Measurements from ENCODE around the gene ANO10.
A peak's percentile ranks its signal among the peaks of the same experiment; 100 is the strongest.
"Not testable (repeated sequence)": the region's sequence is repeated elsewhere in the genome, so short reads cannot be mapped to it uniquely, and the experiment has no call there.

Gene ANO10

GRCh38 chr3:43632269-43632733, 10.5 kb upstream of the ANO10 start:
- DNase-seq: no peak
- intact Hi-C loops (cut with DNase I): no loop called here

- intact Hi-C loops (cut with DNase I): no loop called here
Observed at GRCh38 chr3:43629741-43630140, 7.9 kb upstream of the ANO10 start.

DNA sequence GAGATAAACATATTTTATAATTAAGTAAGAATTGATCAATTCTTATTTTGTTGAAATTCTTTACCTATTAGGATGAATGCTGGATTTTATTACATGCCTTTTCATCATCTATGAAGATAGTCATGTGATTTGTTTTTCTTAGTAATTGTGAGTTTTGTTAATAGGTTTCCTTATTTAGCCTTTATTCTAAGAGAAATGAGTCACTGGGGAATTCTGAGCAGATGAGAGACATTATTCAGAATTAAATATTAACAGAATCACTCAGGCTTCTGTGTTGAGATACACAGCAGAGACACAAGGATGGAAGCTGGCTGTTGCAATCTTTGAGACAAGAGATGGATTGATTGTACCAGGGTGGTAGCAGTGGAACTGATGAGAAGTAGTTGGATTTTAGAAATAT, 7.4 kb upstream of the ANO10 start:
- intact Hi-C loops (cut with DNase I): no loop called here
- no peak for DNase-seq

More at GRCh38 chr3:43629741-43630140, 7.9 kb upstream of the ANO10 start:
- DNase-seq: no peak

DNA sequence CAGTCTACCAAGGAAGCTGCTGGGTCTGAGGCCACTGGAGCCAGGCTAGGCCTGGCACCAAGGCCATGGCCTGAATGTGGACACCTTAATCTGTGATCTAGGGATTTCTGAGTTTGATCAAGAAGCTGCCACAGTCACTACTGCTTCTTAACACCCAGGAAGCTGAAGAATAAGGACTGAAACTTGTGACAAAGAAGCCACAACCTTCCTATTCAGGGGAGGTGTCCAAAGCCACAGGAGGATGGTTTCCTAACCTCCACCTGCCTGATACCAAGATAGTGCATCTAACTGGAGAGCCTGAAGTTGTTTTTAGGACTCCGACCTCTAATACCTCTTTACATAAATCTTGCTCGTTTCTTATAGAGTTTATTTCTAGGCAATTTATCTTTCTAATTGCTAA, 5.5 kb upstream of the ANO10 start:
- no peak for DNase-seq
- intact Hi-C loops (cut with DNase I): no loop called here

- intact Hi-C loops (cut with DNase I): no loop called here
- no peak for DNase-seq
Observed at GRCh38 chr3:43624619-43625305, 3.0 kb upstream of the ANO10 start.

GRCh38 chr3:43620831-43621655, 768 bp downstream of the ANO10 start:
- DNase-seq: peak in 8 of 10 donors; percentile 13 to 88 (median 28)
- intact Hi-C loops (cut with DNase I): no loop called here

GRCh38 chr3:43619588-43619987, 2.2 kb downstream of the ANO10 start:
- intact Hi-C loops (cut with DNase I): no loop called here
- DNase-seq: no peak

- no peak for DNase-seq
- intact Hi-C loops (cut with DNase I): no loop called here
Observed at GRCh38 chr3:43618142-43618541, 3.7 kb downstream of the ANO10 start.

GRCh38 chr3:43616034-43616433, 5.8 kb downstream of the ANO10 start:
- no peak for DNase-seq
- intact Hi-C loops (cut with DNase I): no loop called here

GRCh38 chr3:43615133-43615532, 6.7 kb downstream of the ANO10 start:
- intact Hi-C loops (cut with DNase I): no loop called here
- no peak for DNase-seq

DNA sequence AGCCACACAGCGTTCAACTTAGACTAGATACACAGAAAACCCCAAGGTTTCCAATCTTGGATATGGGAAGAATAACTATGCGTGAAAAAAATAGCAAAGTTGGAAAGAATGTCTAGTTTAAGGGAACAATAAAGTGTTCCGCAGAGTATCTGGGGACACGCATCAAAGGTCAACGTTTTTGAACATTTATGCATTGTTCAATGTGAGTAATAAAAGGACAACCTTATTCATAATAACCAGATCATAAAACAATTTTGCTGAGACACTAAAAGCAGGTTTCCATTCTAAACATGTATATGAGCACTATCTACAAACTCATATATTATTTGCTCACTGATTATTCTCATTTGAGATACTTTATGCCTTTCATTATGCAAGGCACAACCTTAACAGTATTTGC, 7.8 kb downstream of the ANO10 start:
- DNase-seq: no peak
- intact Hi-C loops (cut with DNase I): no loop called here

- no peak for DNase-seq
- intact Hi-C loops (cut with DNase I): no loop called here
Observed at GRCh38 chr3:43612419-43612818, 9.4 kb downstream of the ANO10 start.

GRCh38 chr3:43609406-43609805, 12.4 kb downstream of the ANO10 start:
- intact Hi-C loops (cut with DNase I): no loop called here

DNA sequence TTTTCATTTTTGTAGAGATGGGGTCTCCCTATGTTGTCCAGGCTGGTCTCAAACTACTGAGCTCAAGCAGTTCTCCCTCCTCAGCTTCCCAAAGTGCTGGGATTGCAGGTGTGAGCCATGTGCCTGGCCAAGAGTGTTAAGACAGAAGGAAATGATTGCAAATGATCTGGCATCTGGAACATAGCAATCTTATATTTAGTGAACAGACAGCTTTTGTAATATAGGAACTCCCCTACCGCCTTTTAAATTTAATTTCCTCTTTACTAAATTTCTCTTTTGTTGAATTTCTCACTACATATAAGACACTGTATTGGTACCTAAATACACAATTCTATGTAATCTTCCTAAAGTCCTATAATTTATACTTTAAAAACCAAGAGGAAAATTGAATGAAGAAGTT, 13.1 kb downstream of the ANO10 start:
- intact Hi-C loops (cut with DNase I): no loop called here
- no peak for DNase-seq

More at GRCh38 chr3:43609406-43609805, 12.4 kb downstream of the ANO10 start:
- DNase-seq: no peak

DNA sequence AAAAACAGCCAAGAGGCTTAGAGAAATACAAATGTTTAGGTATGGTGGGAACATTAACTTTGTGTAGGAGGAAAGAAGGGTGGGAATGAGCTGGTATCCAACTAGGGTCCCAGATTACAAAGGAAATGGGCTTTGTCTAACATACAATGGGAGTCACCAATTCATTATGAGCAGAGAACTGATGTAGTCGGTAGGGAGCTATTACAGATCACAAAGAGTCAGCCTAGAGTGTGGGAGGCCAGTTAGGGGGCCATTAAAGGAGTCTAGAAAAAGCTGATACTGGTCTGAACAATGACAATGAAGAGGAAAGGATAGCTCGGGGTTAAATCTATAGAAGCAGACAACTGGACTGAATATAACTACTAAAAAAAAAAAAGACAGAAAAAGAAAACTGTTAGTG, 15.5 kb downstream of the ANO10 start:
- intact Hi-C loops (cut with DNase I): no loop called here
- no peak for DNase-seq

DNA sequence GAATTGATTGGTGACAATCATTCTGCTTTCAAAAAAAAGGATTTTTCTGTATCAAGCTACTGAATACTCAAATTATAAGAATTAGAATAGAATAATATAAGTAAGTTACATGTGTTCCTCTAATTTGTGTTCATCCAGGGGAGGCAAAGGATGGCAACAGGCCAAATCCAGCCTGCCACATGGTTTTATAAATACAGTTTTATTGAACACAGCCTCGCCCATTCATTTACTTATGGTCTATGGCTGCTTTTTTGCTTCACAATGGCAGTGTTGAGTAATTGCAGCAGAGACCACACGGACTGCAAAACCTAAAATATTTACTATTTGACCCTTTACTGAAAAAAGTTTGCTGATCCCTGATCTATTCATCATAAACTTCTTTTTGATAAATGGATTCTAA, 21.9 kb downstream of the ANO10 start:
- intact Hi-C loops (cut with DNase I): not testable (repeated sequence)

DNA sequence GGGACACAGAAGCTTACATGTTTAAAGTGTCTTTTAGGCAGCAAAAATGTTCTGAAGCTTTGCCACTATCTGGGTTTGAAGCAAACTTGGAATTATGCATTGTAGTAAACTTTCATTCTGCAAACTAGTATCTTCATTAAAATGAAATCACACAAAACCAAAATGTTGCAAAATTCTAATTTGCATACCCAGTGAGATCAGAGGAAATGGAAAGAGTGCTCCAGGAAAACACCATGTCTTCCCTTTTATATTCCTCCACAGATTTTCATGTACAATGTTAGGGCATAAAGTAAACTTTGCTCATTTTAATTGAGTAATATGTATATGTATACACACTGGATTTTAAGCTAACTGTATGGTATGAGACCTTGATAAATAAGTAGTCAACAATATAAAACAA, 23.9 kb downstream of the ANO10 start:
- intact Hi-C loops (cut with DNase I): no loop called here
- no peak for DNase-seq

More for the DNA sequence above, 21.9 kb downstream of the ANO10 start:
- not testable (repeated sequence) for DNase-seq

DNA sequence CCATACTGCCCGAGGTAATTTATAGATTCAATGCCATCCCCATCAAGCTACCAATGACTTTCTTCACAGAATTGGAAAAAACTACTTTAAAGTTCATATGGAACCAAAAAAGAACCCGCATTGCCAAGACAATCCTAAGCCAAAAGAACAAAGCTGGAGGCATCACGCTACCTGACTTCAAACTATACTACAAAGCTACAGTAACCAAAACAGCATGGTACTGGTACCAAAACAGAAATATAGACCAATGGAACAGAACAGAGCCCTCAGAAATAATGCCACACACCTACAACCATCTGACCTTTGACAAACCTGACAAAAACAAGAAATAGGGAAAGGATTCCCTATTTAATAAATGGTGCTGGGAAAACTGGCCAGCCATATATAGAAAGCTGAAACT, 25.6 kb downstream of the ANO10 start:
- DNase-seq; intact Hi-C loops (cut with DNase I): not testable (repeated sequence)

DNA sequence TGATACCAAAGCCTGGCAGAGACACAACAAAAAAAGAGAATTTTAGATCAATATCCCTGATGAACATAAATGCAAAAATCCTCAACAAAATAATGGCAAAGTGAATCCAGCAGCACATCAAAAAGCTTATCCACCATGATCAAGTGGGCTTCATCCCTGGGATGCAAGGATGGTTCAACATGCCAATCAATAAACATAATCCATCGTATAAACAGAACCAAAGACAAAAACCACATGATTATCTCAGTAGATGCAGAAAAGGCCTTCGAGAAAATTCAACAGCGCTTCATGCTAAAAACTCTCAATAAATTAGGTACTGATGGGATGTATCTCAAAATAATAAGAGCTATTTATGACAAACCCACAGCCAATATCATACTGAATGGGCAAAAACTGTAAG, 26.5 kb downstream of the ANO10 start:
- intact Hi-C loops (cut with DNase I); DNase-seq: not testable (repeated sequence)

GRCh38 chr3:43593588-43593987, 28.2 kb downstream of the ANO10 start:
- intact Hi-C loops (cut with DNase I); DNase-seq: not testable (repeated sequence)

- DNase-seq; intact Hi-C loops (cut with DNase I): not testable (repeated sequence)
Observed at GRCh38 chr3:43591866-43592265, 29.9 kb downstream of the ANO10 start.

DNA sequence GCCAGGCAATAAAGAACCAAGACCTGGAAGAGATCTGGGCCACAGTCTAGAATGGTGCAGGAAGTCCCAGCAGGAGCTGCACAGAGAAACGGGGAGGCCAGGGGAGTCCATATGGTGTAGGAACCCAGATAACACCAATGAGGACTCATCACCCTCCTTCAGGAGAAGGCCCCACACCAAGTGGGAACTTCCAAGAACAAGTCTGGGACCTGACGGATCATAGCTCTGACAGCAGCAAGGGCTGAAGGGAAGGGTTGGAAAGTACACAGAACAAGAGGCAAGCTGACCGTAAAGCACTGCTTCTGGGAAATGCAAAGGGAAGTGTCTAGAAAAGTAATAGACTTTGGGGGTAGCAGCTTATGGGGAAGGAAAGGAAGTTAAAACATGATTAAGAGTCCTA, 34.5 kb downstream of the ANO10 start:
- intact Hi-C loops (cut with DNase I): no loop called here
- DNase-seq: no peak

Measured in posterior cingulate gyrus (tissue), 11 donors.